Right ventricle myocardium inferior (tissue), 1 donor: ENCODE results near the gene EEIG1. TPM values are rescaled to one million over a fixed set of nuclear protein-coding genes. Genes with fewer than 3 reads are reported as not detected.

ENCODE experiments used
- ATAC-seq: fragments of 200-7000 bp; cut with Tn5 transposase; one replicate; pipeline ENCODE4 v1.9.1; 2020; ENCODE audit warnings: mild to moderate bottlenecking, moderate library complexity
- DNase-seq: peaks from one replicate; pipeline ENCODE4 v3.0.0; 2021; ENCODE audit errors: missing footprints
- intact Hi-C: fragments of 100-400 bp; cut with DNase I; formaldehyde crosslinking; loops from one replicate; pipeline ENCODE4 v1.11.0; 2022
- total RNA-seq: library from RNA; stranded (reverse); fragmentation: NEBNext Ultra II Directional; extraction: Animal tissue kit (Norgen Biotek cat#: 25700); gene quantifications from one replicate; pipeline ENCODE4 v1.2.1, GENCODE V29; 2021
- donor health status: DM: no; HTN: yes; CAD: no; lungs with severe emphysema.

The EEIG1 gene
- total RNA-seq, 1 donor from 2014 or later = 25.3 TPM

DNA sequence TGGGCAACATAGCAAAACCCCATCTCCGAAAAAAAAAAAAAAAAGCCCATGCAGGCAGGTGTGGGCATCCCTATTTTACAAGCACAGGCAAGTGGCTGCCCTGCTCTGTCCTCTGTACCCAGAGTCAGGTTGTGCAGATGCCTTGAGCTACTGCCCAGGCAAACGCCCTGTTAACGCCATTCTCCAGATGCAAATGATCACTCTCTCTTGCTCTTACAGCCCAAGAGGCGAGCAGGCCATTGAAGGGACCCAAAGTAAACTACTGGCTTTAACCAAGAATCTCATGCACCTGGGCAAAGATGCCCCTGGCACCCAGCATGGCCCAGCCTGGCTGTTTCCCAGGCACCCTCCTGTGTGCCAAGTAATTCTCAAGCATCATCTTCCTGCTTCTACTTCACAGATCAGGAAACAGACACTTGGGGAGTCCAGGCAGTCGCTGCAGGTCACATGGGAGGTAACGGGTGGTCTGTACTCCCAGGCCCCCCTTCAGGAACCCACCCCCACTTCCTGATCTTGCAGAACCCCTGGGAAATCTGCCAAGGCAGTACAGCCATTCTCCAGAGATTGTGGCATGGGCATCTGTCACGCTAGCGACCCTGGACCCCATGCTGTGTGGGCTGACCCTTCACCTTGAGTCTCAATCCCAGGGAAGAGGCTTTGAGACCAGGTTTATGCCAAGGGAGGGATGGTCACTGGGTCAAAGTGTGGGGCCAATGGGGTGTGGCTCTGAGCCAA lies 14.2 kb downstream of the EEIG1 start:
- intact Hi-C loops = no loop called here
- ATAC-seq = no peak
- DNase-seq = no peak

DNA sequence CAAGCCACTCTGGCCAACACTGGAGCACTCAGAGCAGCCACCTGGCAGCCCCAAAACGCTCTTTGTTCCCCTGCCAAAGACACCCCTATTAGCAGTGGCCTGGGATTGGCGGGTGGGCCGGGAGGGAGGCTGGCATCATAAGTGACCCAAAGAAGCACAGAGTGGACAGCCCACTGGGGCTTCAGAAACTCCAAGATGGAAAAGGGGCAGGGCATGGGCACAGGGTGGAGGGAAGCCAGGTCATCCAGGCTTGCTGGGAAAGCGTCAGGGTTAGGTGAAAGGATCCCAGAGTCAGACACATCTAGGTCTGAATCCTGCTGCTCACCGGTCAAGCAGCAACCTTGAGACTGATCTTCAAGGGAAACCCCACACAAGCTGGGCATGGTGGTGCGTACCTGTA lies 14.8 kb downstream of the EEIG1 start:
- intact Hi-C loops = no loop called here
- ATAC-seq = no peak
- DNase-seq = no peak

GRCh38 chr9:127963359-127964064 lies 17.3 kb downstream of the EEIG1 start:
- intact Hi-C loops = loop anchor here (5.0 kb wide), 1 partner anchor 89 kb away; no protein-coding TSS in a partner anchor
- DNase-seq (peak; percentile 70), ATAC-seq (no peak)

GRCh38 chr9:127963041-127963358 lies 17.8 kb downstream of the EEIG1 start:
- intact Hi-C loops = loop anchor here (5.0 kb wide), 1 partner anchor 89 kb away; no protein-coding TSS in a partner anchor
- DNase-seq (no peak), ATAC-seq (no peak)

DNA sequence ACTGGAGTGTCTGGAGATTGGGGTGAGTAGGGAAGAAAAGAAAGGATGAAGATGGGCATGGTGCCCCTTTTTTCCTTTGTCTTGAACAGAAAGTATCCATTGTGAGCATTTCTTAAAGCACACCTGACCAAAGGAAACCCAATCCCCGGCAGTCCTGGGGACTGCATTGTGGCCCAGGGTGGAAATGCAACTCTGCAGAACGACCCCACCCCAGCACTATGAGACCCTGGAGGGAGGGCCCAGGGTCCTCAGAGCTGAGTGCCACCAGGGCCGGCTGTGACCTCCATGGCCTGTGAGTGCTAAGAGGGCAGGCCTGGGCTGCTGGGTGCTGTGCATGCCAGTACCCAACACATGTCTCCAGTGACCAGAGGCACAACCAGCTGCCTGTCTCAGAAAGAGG lies 18.5 kb downstream of the EEIG1 start:
- ATAC-seq = no peak
- DNase-seq = peak; percentile 11
- intact Hi-C loops = loop anchor here (5.0 kb wide), 1 partner anchor 90 kb away; no protein-coding TSS in a partner anchor

DNA sequence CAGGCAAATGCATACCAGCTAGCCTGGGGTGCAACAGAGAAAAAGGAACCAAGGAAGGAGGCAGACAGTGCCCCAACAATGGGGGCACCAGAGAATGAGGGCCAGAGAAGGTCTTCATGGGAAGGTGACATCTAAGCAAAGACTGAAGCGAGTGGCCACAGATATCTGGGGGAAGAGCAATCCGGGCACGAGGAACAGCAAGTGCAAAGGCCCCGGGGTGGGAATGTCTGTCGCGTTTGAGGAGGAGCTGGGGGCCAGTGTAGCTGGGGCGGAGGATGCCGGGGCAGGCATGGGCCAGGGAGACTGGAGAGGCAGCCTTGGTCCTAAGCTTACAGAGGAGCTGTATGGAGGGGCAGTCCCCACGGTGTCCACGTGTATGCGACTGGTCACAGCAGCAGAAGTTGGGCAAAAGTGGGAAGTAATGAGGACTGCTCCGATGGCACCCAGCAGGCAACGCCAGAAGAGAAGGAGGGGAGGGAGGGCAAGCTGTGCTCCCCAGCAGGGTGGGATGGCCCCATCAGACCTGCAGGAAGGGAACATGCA lies 19.1 kb downstream of the EEIG1 start:
- ATAC-seq (no peak), DNase-seq (peak; percentile 23)
- intact Hi-C loops = loop anchor here (5.0 kb wide), 1 partner anchor 91 kb away; no protein-coding TSS in a partner anchor

GRCh38 chr9:127961155-127961490 lies 19.7 kb downstream of the EEIG1 start:
- DNase-seq (peak; percentile 60), ATAC-seq (no peak)
- intact Hi-C loops = loop anchor here (5.0 kb wide), 1 partner anchor 91 kb away; no protein-coding TSS in a partner anchor

DNA sequence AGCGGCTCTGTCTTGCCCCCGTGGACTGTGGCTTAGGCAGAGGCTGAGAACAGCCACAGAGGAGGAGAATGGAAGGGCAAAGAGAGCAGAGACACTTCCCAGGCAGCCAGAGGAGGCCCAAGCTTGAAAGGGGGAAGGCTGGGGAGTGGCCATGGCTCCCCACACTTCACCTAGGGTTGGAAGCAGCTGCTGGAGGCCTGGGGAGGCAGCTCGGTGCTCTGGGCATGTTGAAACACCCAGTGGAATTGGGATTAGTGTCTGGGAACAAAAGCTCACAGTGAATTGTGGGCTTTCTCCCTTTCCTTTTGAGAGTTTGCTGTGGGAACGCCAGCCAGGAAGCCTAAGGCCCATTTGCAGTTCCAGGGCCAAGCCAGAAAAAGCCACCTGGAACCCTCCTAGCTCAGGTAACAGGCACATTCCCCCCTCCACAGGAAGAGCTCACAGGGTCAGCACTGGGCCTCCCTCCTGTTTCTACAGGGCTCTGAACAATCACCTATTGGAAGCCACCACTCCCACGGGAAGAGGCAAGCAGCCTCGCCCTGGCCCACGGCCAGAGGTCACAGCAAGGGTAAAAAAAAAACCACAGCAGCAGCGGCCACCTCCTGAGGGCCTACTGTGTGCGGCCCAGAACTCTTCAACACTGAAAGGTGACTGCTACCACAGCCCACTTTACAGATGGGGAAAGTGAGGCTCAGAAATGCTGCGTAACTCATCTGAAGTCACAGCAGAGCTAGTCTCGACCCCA lies 20.2 kb downstream of the EEIG1 start:
- intact Hi-C loops = loop anchor here (5.0 kb wide), 1 partner anchor 92 kb away; no protein-coding TSS in a partner anchor
- DNase-seq = peak; percentile 58
- no peak for ATAC-seq

GRCh38 chr9:127959841-127960409 lies 20.9 kb downstream of the EEIG1 start:
- DNase-seq (no peak), ATAC-seq (no peak)
- intact Hi-C loops = loop anchor here (5.0 kb wide), 1 partner anchor 92 kb away; no protein-coding TSS in a partner anchor

GRCh38 chr9:127959398-127959797 lies 21.4 kb downstream of the EEIG1 start:
- intact Hi-C loops = no loop called here
- no peak for ATAC-seq

GRCh38 chr9:127958728-127959127 lies 22.1 kb downstream of the EEIG1 start:
- DNase-seq = no peak
- no peak for ATAC-seq
- intact Hi-C loops = no loop called here

More at GRCh38 chr9:127959398-127959797, 21.4 kb downstream of the EEIG1 start:
- no peak for DNase-seq

- ATAC-seq = peak; percentile 80
Observed at GRCh38 chr9:127955294-127956015, 25.3 kb downstream of the EEIG1 start.

DNA sequence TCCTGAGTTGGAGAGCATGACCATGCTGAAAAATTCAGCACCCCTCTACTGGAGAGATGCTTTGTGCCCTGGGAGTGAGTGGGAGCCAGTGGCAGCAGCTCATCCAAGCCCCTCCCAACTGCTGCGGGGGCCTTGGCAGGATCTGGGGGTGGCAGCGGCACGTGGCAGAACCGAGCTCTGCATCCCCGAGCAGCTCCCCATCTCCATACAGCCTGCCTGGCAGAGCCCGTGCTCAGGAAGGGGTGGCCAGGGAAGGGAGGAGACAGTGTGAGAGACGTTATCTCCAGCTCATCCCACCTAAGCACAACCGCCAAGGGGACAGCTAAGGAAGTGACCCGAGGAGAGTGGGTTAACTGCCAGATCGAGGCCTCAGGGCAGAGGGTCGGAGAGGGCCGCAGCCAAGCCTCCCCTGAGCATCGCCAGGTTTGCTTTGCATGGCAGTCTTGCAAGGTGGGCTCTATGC lies 25.9 kb downstream of the EEIG1 start:
- DNase-seq (peak; percentile 53), ATAC-seq (no peak)
- intact Hi-C loops = no loop called here

More at GRCh38 chr9:127955294-127956015, 25.3 kb downstream of the EEIG1 start:
- intact Hi-C loops = no loop called here
- peak; percentile 32 for DNase-seq

GRCh38 chr9:127953768-127954505 lies 26.9 kb downstream of the EEIG1 start:
- ATAC-seq = no peak
- peak; percentile 62 for DNase-seq
- intact Hi-C loops = no loop called here

- ATAC-seq = no peak
- intact Hi-C loops = no loop called here
- peak; percentile 9 for DNase-seq
Observed at GRCh38 chr9:127953154-127953553, 27.6 kb downstream of the EEIG1 start.

DNA sequence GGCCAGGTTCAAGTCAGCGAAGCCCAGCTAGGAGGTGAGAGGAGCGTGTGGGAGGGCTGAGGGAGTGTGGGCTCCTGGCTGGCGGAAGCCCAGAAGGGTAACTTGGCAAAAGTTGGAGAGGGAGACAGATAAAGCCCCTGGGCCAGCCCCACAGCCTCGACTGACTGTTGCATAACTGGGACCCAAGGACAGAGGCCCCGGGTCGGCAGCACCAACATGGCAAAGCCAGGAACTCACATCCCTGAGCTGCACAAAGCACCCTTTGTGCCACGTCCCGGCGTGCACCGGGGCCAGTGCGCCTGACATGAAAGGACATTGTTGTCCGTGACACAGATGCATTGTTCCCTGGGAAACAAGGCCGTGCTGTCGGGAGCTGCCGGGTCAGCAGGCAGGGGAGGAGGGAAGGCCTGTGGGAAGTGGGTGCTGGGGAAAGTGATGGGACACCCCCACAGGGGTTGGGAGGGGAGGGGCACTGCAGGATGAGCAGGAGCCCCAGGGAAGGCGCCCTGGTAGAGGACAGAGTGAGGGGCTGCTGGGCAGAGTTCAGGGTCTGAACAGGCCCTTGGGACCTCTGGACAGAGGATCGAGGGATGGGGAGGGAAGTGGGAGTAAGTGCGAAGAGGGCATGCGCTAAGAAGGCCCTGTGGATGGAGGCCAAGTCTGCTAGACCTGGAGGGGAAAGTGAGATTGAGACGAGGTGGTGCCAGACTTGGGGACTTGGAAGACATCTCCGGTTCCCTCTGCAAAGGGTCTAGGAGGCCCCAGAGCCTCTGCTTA lies 30.1 kb downstream of the EEIG1 start:
- intact Hi-C loops = no loop called here
- peak; percentile 85 for DNase-seq
- ATAC-seq = peak; percentile 59
